K562 (cell line): ENCODE measurements around the gene NT5C3B. TPM values are rescaled to one million over a fixed set of nuclear protein-coding genes. Genes with fewer than 3 reads are reported as not detected.

Source experiments
- ATAC-seq: fragments of 200-7000 bp; cut with Tn5 transposase; 3 replicates; pipeline ENCODE4 v1.9.1; 2020; ENCODE audit warnings: moderate library complexity
- BruUV-seq: library from RNA; stranded (reverse); fragments of 400-500 nt; replicated peaks from 2 replicates; lab custom pipeline; 2021; lab: Mats Ljungman, UMichigan
- CTCF ChIA-PET: fragments of 300-600 bp; formaldehyde crosslinking; extraction: SDS; loops from one replicate; lab custom pipeline; 2021; ENCODE audit warnings: low intra/inter-chr PET ratio; lab: Yijun Ruan, JAX
- POLR2A ChIA-PET: fragments of 300-600, 350-650 bp; sonication (Branson Sonifier 250); formaldehyde crosslinking; extraction: SDS; loops from one replicate; lab custom pipeline; 2021; ENCODE audit warnings: antibody characterized with exemption, inconsistent platforms; lab: Yijun Ruan, JAX
- DNase-seq, 4 experiments: peaks; one replicate each; pipeline versions ENCODE4 v3.0.0 to v3.0.0-alpha.2; 2011 to 2018; ENCODE audit warnings: low spot score in 3 of 4, mixed read lengths in 3 of 4; ENCODE audit errors: extremely low read depth in 1 of 4
- FAIRE-seq: peaks from 2 replicates; lab custom pipeline; 2011; peaks lifted over from hg19 to GRCh38; lab: Jason Lieb, UNC
- H2AFZ ChIP-seq: 2 replicates; pipeline ENCODE4 v1.6.0; 2011; ENCODE audit warnings: low read depth, low read length, control low read depth, inconsistent platforms
- H3K27ac ChIP-seq: fragments of 200-600 bp; 3 replicates; pipeline ENCODE4 v1.8.0; 2011; ENCODE audit warnings: low read depth, mild to moderate bottlenecking, control low read depth, inconsistent platforms, low read length, moderate library complexity, mixed read lengths; ENCODE audit errors: extremely low read depth
- H3K27me3 ChIP-seq, 2 experiments: fragments of 300-600 bp in 1 of 2; 2 replicates in 1 of 2; 3 replicates in 1 of 2; pipeline versions ENCODE4 v1.6.0 to v1.8.0; 2011; ENCODE audit warnings: inconsistent platforms in 2 of 2, low read length in 2 of 2, mild to moderate bottlenecking in 1 of 2, mixed read lengths in 1 of 2, moderate library complexity in 1 of 2; ENCODE audit not compliant: control insufficient read depth in 2 of 2, insufficient read depth in 2 of 2
- H3K36me3 ChIP-seq: fragments of 300-600 bp; 3 replicates; pipeline ENCODE4 v1.8.0; 2011; ENCODE audit warnings: mild to moderate bottlenecking, low read length, inconsistent platforms; ENCODE audit not compliant: control insufficient read depth, insufficient read depth
- H3K4me1 ChIP-seq, 2 experiments: fragments of 200-600 bp in 1 of 2; replicated peaks in 1 of 2; 2 replicates in 1 of 2; 3 replicates in 1 of 2; pipeline versions ENCODE4 v1.5.1 to v1.8.0; 2011; ENCODE audit warnings: inconsistent platforms in 2 of 2, low read length in 2 of 2, mild to moderate bottlenecking in 1 of 2, mixed read lengths in 1 of 2, moderate library complexity in 1 of 2; ENCODE audit not compliant: control insufficient read depth in 2 of 2, insufficient read depth in 2 of 2
- H3K4me2 ChIP-seq: 2 replicates; pipeline ENCODE4 v1.6.1; 2011; ENCODE audit warnings: low read length, control low read depth, inconsistent platforms, mixed read lengths; ENCODE audit not compliant: insufficient read depth
- H3K4me3 ChIP-seq: fragments of 200-600 bp; sonication (generic), shearing (Covaris generic); 2 replicates; pipeline ENCODE4 v1.5.1; 2016; ENCODE audit warnings: control low read depth, inconsistent platforms
- H3K79me2 ChIP-seq: fragments of 200-600 bp; 3 replicates; pipeline ENCODE4 v1.8.0; 2011; ENCODE audit warnings: low read length, inconsistent platforms; ENCODE audit not compliant: control insufficient read depth, insufficient read depth
- H3K9ac ChIP-seq, 2 experiments: 2 replicates each; pipeline versions ENCODE4 v1.6.0 to v1.6.1; 2011; ENCODE audit warnings: low read depth in 2 of 2, low read length in 2 of 2, control low read depth in 1 of 2, inconsistent platforms in 1 of 2, mild to moderate bottlenecking in 1 of 2, mixed read lengths in 1 of 2; ENCODE audit not compliant: insufficient read depth in 1 of 2
- H3K9me1 ChIP-seq: one replicate; pipeline ENCODE4 v1.6.0; 2011; ENCODE audit warnings: inconsistent platforms, mild to moderate bottlenecking, low read length, moderate library complexity; ENCODE audit not compliant: control insufficient read depth, insufficient read depth
- H3K9me3 ChIP-seq: replicated peaks from 2 replicates; pipeline ENCODE4 v1.5.1; 2011; ENCODE audit warnings: low read depth, low read length, inconsistent platforms; ENCODE audit not compliant: control insufficient read depth, insufficient read depth
- H4K20me1 ChIP-seq: replicated peaks from 2 replicates; pipeline ENCODE4 v1.6.1; 2011; ENCODE audit warnings: low read length, inconsistent platforms, mixed read lengths; ENCODE audit not compliant: control insufficient read depth, insufficient read depth
- ADNP ChIP-seq: fragments of 200-800 bp; sonication (Bioruptor generic); IDR thresholded peaks from 2 replicates; pipeline ENCODE4 v1.6.1; 2016; ENCODE audit warnings: missing genetic modification characterization, missing compliant biosample characterization
- AFF1 ChIP-seq, 2 experiments: fragments of 450-650 bp; IDR thresholded peaks; 2 replicates each; pipeline ENCODE4 v1.6.1; 2018; ENCODE audit warnings: mild to moderate bottlenecking in 2 of 2, low read depth in 1 of 2; ENCODE audit not compliant: partially characterized antibody in 2 of 2
- ELF1 ChIP-seq: fragments of 200-800 bp; sonication (Bioruptor generic); IDR thresholded peaks from 2 replicates; pipeline ENCODE4 v1.6.1; 2016; ENCODE audit warnings: missing genetic modification characterization, missing compliant biosample characterization
- HDGF ChIP-seq: fragments of 450-650 bp; IDR thresholded peaks from 2 replicates; pipeline ENCODE4 v1.6.1; 2016
- IFI16 ChIP-seq: fragments of 250-450 bp; sonication (Bioruptor Pico); IDR thresholded peaks from 2 replicates; pipeline ENCODE4 v2.1.2; 2022; ENCODE audit warnings: mild to moderate bottlenecking, inconsistent platforms
- MITF ChIP-seq: IDR thresholded peaks from 2 replicates; pipeline ENCODE4 v1.6.1; 2014; ENCODE audit warnings: antibody characterized with exemption
- NEUROD1 ChIP-seq: fragments of 150-350 bp; IDR thresholded peaks from 2 replicates; pipeline ENCODE4 v1.6.1; 2014; ENCODE audit warnings: borderline replicate concordance, low read length, low read depth; ENCODE audit not compliant: partially characterized antibody
- NR2C2 ChIP-seq, 2 experiments: fragments of 200-800 bp in 1 of 2; sonication (Bioruptor generic) in 1 of 2; sonication (generic) in 1 of 2; formaldehyde crosslinking in 1 of 2; IDR thresholded peaks; 2 replicates each; pipeline versions ENCODE4 v1.6.1 to v1.8.0; 2016 to 2022; ENCODE audit warnings: mild to moderate bottlenecking in 1 of 2, missing compliant biosample characterization in 1 of 2, missing genetic modification characterization in 1 of 2, missing genetic modification reagents in 1 of 2
- ZNF395 ChIP-seq: fragments of 200-800 bp; sonication (Bioruptor generic); IDR thresholded peaks from 2 replicates; pipeline ENCODE4 v1.6.1; 2017; ENCODE audit warnings: missing genetic modification characterization, missing compliant biosample characterization
- ZNF444 ChIP-seq: fragments of 250-450 bp; sonication (Bioruptor Pico); IDR thresholded peaks from 2 replicates; pipeline ENCODE4 v1.4.0; 2020; ENCODE audit warnings: mild to moderate bottlenecking, moderate library complexity
- ZNF644 ChIP-seq: fragments of 200-800 bp; sonication (Bioruptor generic); IDR thresholded peaks from 2 replicates; pipeline ENCODE4 v1.6.1; 2016; ENCODE audit warnings: low read depth, missing genetic modification characterization, missing compliant biosample characterization
- ZNF699 ChIP-seq: fragments of 250-450 bp; sonication (Bioruptor Pico); IDR thresholded peaks from 2 replicates; pipeline ENCODE4 v1.8.0; 2021; ENCODE audit warnings: mild to moderate bottlenecking, moderate library complexity; ENCODE audit not compliant: insufficient replicate concordance
- ZNF766 ChIP-seq: fragments of 200-800 bp; sonication (Bioruptor generic); conservative IDR thresholded peaks from 2 replicates; pipeline ENCODE4 v1.6.1; 2016; ENCODE audit warnings: missing genetic modification characterization, missing compliant biosample characterization
- WGBS: fragments of 100-300 bp; shearing (Covaris generic); methylation state at CpG from one replicate; pipeline ENCODE4 v1.1.6; 2016; ENCODE audit warnings: low coverage, mixed read lengths; ENCODE audit not compliant: insufficient coverage; ENCODE audit errors: missing lambda C conversion rate; 5-methylcytosine and 5-hydroxymethylcytosine counted together
- in situ Hi-C: fragments of 300-500 bp; cut with MboI; formaldehyde crosslinking; loops from 4 replicates; pipeline ENCODE4 v1.15.0; 2018; ENCODE audit warnings: inconsistent platforms, mixed read lengths
- intact Hi-C: fragments of 100-400 bp; cut with micrococcal nuclease; formaldehyde crosslinking; loops from 2 replicates; pipeline ENCODE4 v1.14.2; 2022
- polyA plus RNA-seq, 8 experiments: library from polyadenylated mRNA; depleted of rRNA in 4 of 8; stranded (reverse) in 5 of 8; unstranded in 3 of 8; fragments of >200 nt; fragmentation: Nextera tagmentation in 2 of 8; fragmentation: Illumina TruSeq in 1 of 8; extraction: Ambion mirVana in 2 of 8; extraction: Trizol in 1 of 8; gene quantifications; 2 replicates each; pipeline versions ENCODE4 v1.2.1 to v1.2.3, GENCODE V29; 2011 to 2014; ENCODE audit warnings: inconsistent platforms in 1 of 8, missing spikeins in 1 of 8
- total RNA-seq, 7 experiments: library from RNA; depleted of rRNA in 6 of 7; stranded (reverse); fragments of >200 nt in 6 of 7; fragmentation: Illumina TruSeq in 2 of 7; extraction: Trizol in 2 of 7; gene quantifications; 2 replicates each; pipeline versions ENCODE4 v1.2.1 to v1.2.3, GENCODE V29; 2011 to 2021; ENCODE audit warnings: low replicate concordance in 1 of 7

Gene NT5C3B
- total and polyA plus RNA-seq, 9 of the 15 experiments (the other 6 are each of a cell fraction or from before 2014, with no cell fraction given), result 2.0 to 166 (median 85.0) TPM

GRCh38 chr17:41793784-41794539 is 42.1 kb downstream of the NT5C3B start:
- Histone ChIP-seq H3K4me2 (peak overlapping the region; percentile 84), H3K36me3 (no peaks in the 10 kb centered on the region), H3K9me1 (no peaks in the 10 kb centered on the region), H3K27me3 (no peaks in the 10 kb centered on the region), H3K27ac (peak overlapping the region; percentile 90), H3K9ac (peak overlapping the region; percentile 74 to 91), H4K20me1 (no peaks in the 10 kb centered on the region), H3K79me2 (no peaks in the 10 kb centered on the region), H3K4me3 (peak overlapping the region; percentile 23; the same call in 1 of the 2 replicates), H3K9me3 (no peaks in the 10 kb centered on the region), H2AFZ (peak overlapping the region; percentile 86), H3K4me1 (peaks cover 44 to 52% of the 10 kb centered on the region in 2 experiments)
- intact Hi-C loops (loop anchor here (1.0 kb wide), 1 partner anchor 10 kb away; no protein-coding TSS in a partner anchor), in situ Hi-C loops (no loop called here)
- CTCF ChIA-PET, result no interaction called here
- no TSS peak for BruUV-seq
- DNase-seq, result peak in 2 of 4 experiments; percentile 22 to 54
- 15% methylated on average over 11 of the region's 14 CpGs for WGBS
- POLR2A ChIA-PET, result interaction anchor here (0.6 to 4.3 kb wide), 7 partner anchors 8 to 314 kb away, joined by 3 to 17 read pairs (median 3); partner anchors contain the start of genes EIF1 and JUP
- ATAC-seq, result peak; percentile 16
- no peak for FAIRE-seq
- 0 out of 2 replicates have a peak, but pooled peaks have one; percentile 6 for TF ChIP-seq ELF1 (tag)
- TF ChIP-seq IFI16 (CRISPR knock-in tag), result 0 out of 2 replicates have a peak, but pooled peaks have one; percentile 6
- peak; percentile 27 for TF ChIP-seq NEUROD1
- TF ChIP-seq ZNF699 (CRISPR knock-in tag), result no peak
- TF ChIP-seq ZNF444 (CRISPR knock-in tag), result peak; percentile 78; the same call in 1 of the 2 replicates
- 0 out of 2 replicates have a peak, but pooled peaks have one; percentile 25 for TF ChIP-seq ZNF766
- no peak for TF ChIP-seq HDGF
- TF ChIP-seq ZNF644 (tag), result peak; percentile 22; the same call in 1 of the 2 replicates
- TF ChIP-seq NR2C2 (CRISPR knock-in tag; IDR thresholded peaks at IDR 0.05), result no peak
- peak; percentile 66 for TF ChIP-seq NR2C2 (tag; IDR thresholded peaks at IDR 0.05)
- TF ChIP-seq AFF1 (IDR thresholded peaks at IDR 0.05; ENCODE audit: low read depth in 1 of 2, partially characterized antibody in 2 of 2), result peak in 1 of 2 experiments; percentile 8
- TF ChIP-seq MITF, result 0 out of 2 replicates have a peak, but pooled peaks have one; percentile 19
- peak; percentile 85; the same call in 1 of the 2 replicates for TF ChIP-seq ZNF395
- 0 out of 2 replicates have a peak, but pooled peaks have one; percentile 21 for TF ChIP-seq ADNP (tag)
